Kidney epithelial cell (primary cell): ENCODE measurements around the gene SEC16B. TPM values are rescaled to one million over a fixed set of nuclear protein-coding genes. Genes with fewer than 3 reads are reported as not detected.

Source experiments
- DNase-seq: peaks from one replicate; pipeline ENCODE4 v3.0.0-alpha.2; 2010; ENCODE audit warnings: low read depth
- H3K27me3 ChIP-seq: 2 replicates; pipeline ENCODE4 v1.6.0; 2011; ENCODE audit warnings: low read length; ENCODE audit not compliant: control insufficient read depth, insufficient read depth
- H3K36me3 ChIP-seq: 2 replicates; pipeline ENCODE4 v1.5.1; 2011; ENCODE audit warnings: low read length; ENCODE audit not compliant: control insufficient read depth, insufficient read depth
- H3K4me3 ChIP-seq: 2 replicates; pipeline ENCODE4 v1.5.1; 2011; ENCODE audit warnings: low read depth, mild to moderate bottlenecking, control low read depth, low read length
- CTCF ChIP-seq: IDR thresholded peaks from 2 replicates; pipeline ENCODE4 v1.5.1; 2011; ENCODE audit warnings: mild to moderate bottlenecking, moderate library complexity, low read length, control low read depth, inconsistent platforms; ENCODE audit not compliant: insufficient read depth, poor library complexity, severe bottlenecking
- total RNA-seq: library from RNA; depleted of rRNA; stranded (reverse); fragments of >200 nt; gene quantifications from 2 replicates; pipeline ENCODE4 v1.2.3, GENCODE V29; 2015

SEC16B gene
- total RNA-seq, 1 donor from 2014 or later = 0.96 TPM

DNA sequence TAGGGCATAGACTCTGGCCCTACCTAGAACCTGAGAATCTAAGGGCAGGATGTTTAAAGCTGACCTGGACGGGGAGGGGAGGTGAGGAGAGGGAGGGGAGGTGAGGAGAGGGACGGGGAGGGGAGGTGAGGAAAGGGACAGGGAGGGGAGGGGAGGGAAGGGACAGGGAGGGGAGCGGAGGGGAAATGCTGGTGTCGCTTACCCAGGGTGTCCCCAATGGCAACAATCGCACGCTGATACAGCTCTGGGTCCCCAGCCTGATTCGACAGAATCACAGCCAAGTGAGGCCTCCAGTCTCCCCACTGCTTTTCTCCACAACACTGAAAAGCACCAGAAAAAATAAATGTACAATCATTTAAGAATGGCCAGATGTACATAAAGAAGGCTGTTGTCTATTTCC lies 22.2 kb downstream of the SEC16B start:
- H3K36me3 ChIP-seq = no peaks in the 10 kb centered on the region
- TF ChIP-seq CTCF = no peak
- no peaks in the 10 kb centered on the region for H3K27me3 ChIP-seq
- no peak for DNase-seq
- no peak overlapping the region for H3K4me3 ChIP-seq

DNA sequence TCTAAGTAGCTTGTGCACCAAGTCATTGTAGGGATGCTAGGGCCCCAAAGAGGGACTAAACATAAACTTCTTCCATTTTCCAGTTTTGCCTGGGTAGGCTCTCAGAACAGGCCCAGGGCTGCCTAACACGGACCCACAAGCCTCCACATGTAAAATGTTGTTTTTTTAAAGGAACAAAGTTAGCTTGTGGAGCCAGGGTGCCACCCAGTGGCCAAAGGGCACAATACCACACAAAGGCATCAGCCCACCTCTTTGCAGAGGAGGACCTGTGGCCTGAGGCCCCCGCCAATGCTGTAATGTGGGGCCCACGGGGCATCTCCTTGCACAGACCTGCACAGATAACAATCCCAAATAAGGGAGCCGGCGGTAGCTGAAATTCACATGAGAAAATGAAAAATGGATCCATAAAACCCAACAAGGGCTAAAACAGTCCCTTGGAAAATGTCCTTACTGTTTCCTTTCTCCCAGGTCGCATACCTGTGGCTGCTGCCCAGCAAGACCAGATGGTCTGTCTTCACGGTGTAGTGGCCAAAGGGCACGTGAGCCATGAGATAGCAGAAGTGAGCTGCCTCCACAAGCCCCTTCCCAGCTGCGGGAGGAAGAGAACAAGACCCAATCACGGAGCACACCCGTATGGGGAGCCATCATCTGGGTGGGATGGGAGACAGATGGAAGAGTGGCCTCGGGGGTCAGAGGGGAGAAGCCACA lies 23.8 kb downstream of the SEC16B start:
- no peaks in the 10 kb centered on the region for H3K27me3 ChIP-seq
- no peak for DNase-seq
- no peaks in the 10 kb centered on the region for H3K36me3 ChIP-seq
- H3K4me3 ChIP-seq = no peak overlapping the region
- peak; percentile 87 for TF ChIP-seq CTCF

GRCh38 chr1:177944016-177944949 lies 25.6 kb downstream of the SEC16B start:
- Histone ChIP-seq H3K4me3 (no peak overlapping the region), H3K27me3 (no peaks in the 10 kb centered on the region), H3K36me3 (no peaks in the 10 kb centered on the region)
- DNase-seq = no peak
- TF ChIP-seq CTCF = no peak

DNA sequence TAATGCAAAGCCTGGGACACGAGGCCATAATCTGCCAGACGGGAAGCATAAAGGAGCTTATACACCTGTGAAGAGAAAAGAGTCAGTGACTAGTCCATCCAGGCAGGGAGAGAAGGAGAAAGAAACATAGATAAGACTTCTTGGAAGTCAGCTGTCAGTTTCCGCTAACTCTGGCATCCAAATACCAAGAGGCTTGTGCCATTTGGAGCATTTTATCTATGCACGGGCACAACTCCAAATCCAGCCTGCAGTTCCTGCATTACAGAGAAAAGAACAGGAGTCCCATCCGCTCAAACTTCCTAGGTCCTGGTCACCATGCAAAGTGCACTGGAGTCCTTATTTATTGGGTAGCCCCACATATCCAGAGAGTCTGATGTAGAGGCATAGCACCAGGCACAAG lies 27.9 kb downstream of the SEC16B start:
- no peak for TF ChIP-seq CTCF
- no peaks in the 10 kb centered on the region for H3K27me3 ChIP-seq
- H3K4me3 ChIP-seq = no peak overlapping the region
- no peaks in the 10 kb centered on the region for H3K36me3 ChIP-seq
- no peak for DNase-seq

GRCh38 chr1:177940682-177941081 lies 29.2 kb downstream of the SEC16B start:
- no peak overlapping the region for H3K4me3 ChIP-seq
- H3K27me3 ChIP-seq = no peaks in the 10 kb centered on the region
- no peak for DNase-seq
- no peak for TF ChIP-seq CTCF
- H3K36me3 ChIP-seq = no peaks in the 10 kb centered on the region
